Mesodermal cell (in vitro differentiated cells): ENCODE measurements around the gene EHMT1.
A peak's percentile ranks its signal among the peaks of the same experiment; 100 is the strongest.
"Not testable (repeated sequence)": the region's sequence is repeated elsewhere in the genome, so short reads cannot be mapped to it uniquely, and the experiment has no call there.

Source experiments
- H3K27ac ChIP-seq: 2 replicates; pipeline ENCODE4 v1.7.0; 2013; ENCODE audit warnings: mild to moderate bottlenecking, low read depth, low read length, moderate library complexity; ENCODE audit not compliant: severe bottlenecking
- H3K36me3 ChIP-seq: 2 replicates; pipeline ENCODE4 v1.7.1; 2013; ENCODE audit warnings: mild to moderate bottlenecking, low read length, moderate library complexity; ENCODE audit not compliant: control insufficient read depth, insufficient read depth
- H3K4me1 ChIP-seq: one replicate; pipeline ENCODE4 v1.7.1; 2013; ENCODE audit warnings: mild to moderate bottlenecking, low read length; ENCODE audit not compliant: insufficient read depth, control insufficient read depth, poor library complexity, severe bottlenecking
- H3K4me3 ChIP-seq: 2 replicates; pipeline ENCODE4 v1.7.0; 2013; ENCODE audit warnings: low read length, control low read depth, mild to moderate bottlenecking; ENCODE audit not compliant: insufficient read depth, poor library complexity, severe bottlenecking; ENCODE audit errors: extremely low read depth
- H3K9me3 ChIP-seq: 2 replicates; pipeline ENCODE4 v1.7.1; 2013; ENCODE audit warnings: mild to moderate bottlenecking, low read length, moderate library complexity; ENCODE audit not compliant: control insufficient read depth
- WGBS, 2 experiments: methylation state at CpG; one replicate each; pipeline ENCODE4 v1.1.5; 2013; ENCODE audit warnings: missing lambda C conversion rate in 2 of 2; ENCODE audit not compliant: insufficient coverage in 2 of 2; 5-methylcytosine and 5-hydroxymethylcytosine counted together

EHMT1 gene

GRCh38 chr9:137619240-137620047 is 639 bp downstream of the EHMT1 start:
- H3K27ac ChIP-seq, result peak overlapping the region; percentile 81
- H3K4me3 ChIP-seq, result peak overlapping the region; percentile 89
- no peaks in the 10 kb centered on the region for H3K9me3 ChIP-seq
- H3K4me1 ChIP-seq, result peaks cover 6% of the 10 kb centered on the region
- H3K36me3 ChIP-seq, result peaks cover 42% of the 10 kb centered on the region
- 3 to 5% methylated on average over 27 to 34 of the region's 58 CpGs for WGBS, 2 experiments

- Histone ChIP-seq H3K9me3 (no peaks in the 10 kb centered on the region), H3K27ac (no peak overlapping the region), H3K4me3 (peak overlapping the region; percentile 89), H3K36me3 (peaks cover 42% of the 10 kb centered on the region), H3K4me1 (peaks cover 6% of the 10 kb centered on the region)
- 67 to 86% methylated on average over 1 of the region's 4 CpGs for WGBS, 2 experiments
These were observed 1.2 kb downstream of the EHMT1 start for GRCh38 chr9:137620048-137620405.

- Histone ChIP-seq H3K27ac (no peak overlapping the region), H3K4me3 (peak overlapping the region; percentile 89)
These were observed 1.8 kb downstream of the EHMT1 start for GRCh38 chr9:137620581-137620980.

GRCh38 chr9:137621131-137621757 is 2.4 kb downstream of the EHMT1 start:
- 86 to 91% methylated on average over 5 of the region's 6 CpGs for WGBS, 2 experiments
- H3K27ac ChIP-seq, result no peak overlapping the region
- no peak overlapping the region for H3K4me3 ChIP-seq
- no peaks in the 10 kb centered on the region for H3K9me3 ChIP-seq
- peaks cover 6% of the 10 kb centered on the region for H3K4me1 ChIP-seq
- H3K36me3 ChIP-seq, result peaks cover 34% of the 10 kb centered on the region

More at GRCh38 chr9:137620581-137620980, 1.8 kb downstream of the EHMT1 start:
- no peaks in the 10 kb centered on the region for H3K9me3 ChIP-seq
- H3K4me1 ChIP-seq, result peaks cover 6% of the 10 kb centered on the region
- H3K36me3 ChIP-seq, result peaks cover 37% of the 10 kb centered on the region
- 91 to 93% methylated on average over 7 of the region's 7 CpGs for WGBS, 2 experiments

GRCh38 chr9:137622211-137622610 is 3.4 kb downstream of the EHMT1 start:
- not testable (repeated sequence) for H3K4me1 ChIP-seq, H3K27ac ChIP-seq, H3K4me3 ChIP-seq, H3K9me3 ChIP-seq
- WGBS, 2 experiments, result 92 to 95% methylated on average over 4 to 7 of the region's 8 CpGs
- peaks cover 34% of the 10 kb centered on the region for H3K36me3 ChIP-seq

GRCh38 chr9:137626464-137626863 is 7.7 kb downstream of the EHMT1 start:
- peaks cover 23% of the 10 kb centered on the region for H3K36me3 ChIP-seq

GRCh38 chr9:137627406-137627805 is 8.6 kb downstream of the EHMT1 start:
- H3K4me1 ChIP-seq, H3K9me3 ChIP-seq, H3K27ac ChIP-seq, H3K4me3 ChIP-seq: not testable (repeated sequence)
- peaks cover 23% of the 10 kb centered on the region for H3K36me3 ChIP-seq
- whole genome bisulfite sequencing, 2 experiments, result 98% methylated on average over 9 of the region's 14 CpGs

More at GRCh38 chr9:137626464-137626863, 7.7 kb downstream of the EHMT1 start:
- no peaks in the 10 kb centered on the region for H3K9me3 ChIP-seq
- H3K4me3 ChIP-seq, result no peak overlapping the region
- H3K27ac ChIP-seq, result no peak overlapping the region
- no peaks in the 10 kb centered on the region for H3K4me1 ChIP-seq
- WGBS, 2 experiments, result 100% methylated on average over 1 of the region's 4 CpGs

GRCh38 chr9:137630126-137630525 is 11.3 kb downstream of the EHMT1 start:
- no peaks in the 10 kb centered on the region for H3K4me1 ChIP-seq
- no peak overlapping the region for H3K27ac ChIP-seq
- WGBS, 2 experiments, result 86 to 100% methylated on average over 1 of the region's 1 CpG
- no peaks in the 10 kb centered on the region for H3K9me3 ChIP-seq
- no peak overlapping the region for H3K4me3 ChIP-seq
- H3K36me3 ChIP-seq, result no peaks in the 10 kb centered on the region

GRCh38 chr9:137630679-137631078 is 11.9 kb downstream of the EHMT1 start:
- no peak overlapping the region for H3K4me3 ChIP-seq
- no peaks in the 10 kb centered on the region for H3K36me3 ChIP-seq
- no peaks in the 10 kb centered on the region for H3K9me3 ChIP-seq
- no peak overlapping the region for H3K27ac ChIP-seq
- no peaks in the 10 kb centered on the region for H3K4me1 ChIP-seq
- WGBS, 2 experiments, result 80 to 91% methylated on average over 4 of the region's 4 CpGs

GRCh38 chr9:137631345-137632229 is 12.8 kb downstream of the EHMT1 start:
- Histone ChIP-seq H3K9me3 (no peaks in the 10 kb centered on the region), H3K36me3 (no peaks in the 10 kb centered on the region), H3K4me3 (no peak overlapping the region), H3K4me1 (no peaks in the 10 kb centered on the region), H3K27ac (no peak overlapping the region)
- WGBS, 2 experiments, result 94 to 99% methylated on average over 12 to 15 of the region's 16 CpGs
